H1 (cell line): ENCODE data around the gene CBARP.

Source experiments
- ATF2 ChIP-seq: IDR thresholded peaks from 2 replicates; pipeline ENCODE4 v1.6.1; 2012; ENCODE audit warnings: low read length, inconsistent platforms
- CEBPB ChIP-seq: IDR thresholded peaks from 2 replicates; pipeline ENCODE4 v1.6.1; 2012; ENCODE audit warnings: low read depth, low read length
- CTCF ChIP-seq, 3 experiments: IDR thresholded peaks; 1 replicate in 2 of 3; 2 replicates in 1 of 3; pipeline versions ENCODE4 v1.5.1 to v1.6.1; 2011; ENCODE audit warnings: low read length in 3 of 3, mild to moderate bottlenecking in 3 of 3, inconsistent platforms in 2 of 3, low read depth in 1 of 3, moderate library complexity in 1 of 3; ENCODE audit not compliant: insufficient read depth in 1 of 3; ENCODE audit errors: control extremely low read depth in 1 of 3
- EZH2 ChIP-seq: fragments of 200-600 bp; sonication (generic); IDR thresholded peaks from 2 replicates; pipeline ENCODE4 v1.7.1; 2012; ENCODE audit warnings: low read depth, mild to moderate bottlenecking, moderate library complexity, low read length, inconsistent platforms; ENCODE audit not compliant: severe bottlenecking
- GTF2F1 ChIP-seq: IDR thresholded peaks from 2 replicates; pipeline ENCODE4 v1.6.1; 2012; ENCODE audit warnings: low read depth, low read length, improper control_type of control experiment, borderline replicate concordance
- MAX ChIP-seq: IDR thresholded peaks from 2 replicates; pipeline ENCODE4 v1.6.1; 2012; ENCODE audit warnings: inconsistent platforms
- NANOG ChIP-seq: IDR thresholded peaks from 2 replicates; pipeline ENCODE4 v1.6.1; 2011; ENCODE audit warnings: low read length, low read depth, mild to moderate bottlenecking, inconsistent platforms; ENCODE audit not compliant: insufficient read depth, poor library complexity, severe bottlenecking
- SP4 ChIP-seq: IDR thresholded peaks from 2 replicates; pipeline ENCODE4 v1.6.1; 2012; ENCODE audit warnings: low read length, inconsistent platforms
- TAF1 ChIP-seq: IDR thresholded peaks from 2 replicates; pipeline ENCODE4 v1.6.1; 2011; ENCODE audit warnings: mild to moderate bottlenecking, low read depth, low read length
- YY1 ChIP-seq: IDR thresholded peaks from 2 replicates; pipeline ENCODE4 v1.6.1; 2011; ENCODE audit warnings: low read depth, mild to moderate bottlenecking, low read length
- TF ChIP-seq, protein P1 (sequence below): IDR thresholded peaks from 2 replicates; pipeline ENCODE4 v1.6.1; 2012; ENCODE audit warnings: inconsistent platforms

DNA sequence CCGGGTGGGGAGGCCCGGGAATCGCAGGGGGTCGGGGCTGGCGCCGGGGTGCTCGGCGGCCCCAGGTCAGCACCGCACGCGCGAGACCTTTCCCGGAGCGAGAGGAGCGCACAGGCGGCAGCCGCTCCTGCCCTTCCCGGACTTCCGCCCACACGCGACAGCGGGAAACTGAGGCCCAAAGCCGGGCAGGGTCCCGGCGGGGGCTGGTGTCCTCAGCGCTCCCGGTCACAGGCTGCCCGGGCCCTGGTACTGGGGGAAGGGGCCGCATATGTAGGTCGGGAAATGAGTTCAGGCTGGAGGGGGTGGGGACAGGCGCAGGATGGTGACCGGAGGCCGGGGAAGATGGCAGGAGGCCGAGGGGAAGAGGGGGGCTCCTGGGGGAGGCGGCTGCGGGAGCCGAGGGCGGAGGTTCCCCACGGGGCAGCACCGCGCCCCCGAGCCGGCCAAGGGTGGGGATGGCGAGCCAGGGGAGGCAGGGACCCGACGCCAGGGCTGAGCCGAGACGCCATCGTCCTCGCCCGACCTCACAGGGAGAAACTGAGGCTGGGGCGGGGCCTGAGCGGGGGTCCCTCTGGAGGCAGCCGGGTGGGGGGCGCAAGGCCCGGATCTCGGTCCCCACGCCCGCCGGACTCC, 662 bp downstream of the CBARP start:
- TF ChIP-seq CTCF (IDR thresholded peaks at IDR 0.05; ENCODE audit: control extremely low read depth in 1 of 3, insufficient read depth in 1 of 3, low read depth in 1 of 3, low read length in 3 of 3) (no peak), GTF2F1 (no peak), ATF2 (no peak), NANOG (no peak), EZH2 (no peak), YY1 (no peak), SP4 (no peak), MAX (no peak), TAF1 (no peak), CEBPB (no peak)
- TF ChIP-seq, protein P1, sequence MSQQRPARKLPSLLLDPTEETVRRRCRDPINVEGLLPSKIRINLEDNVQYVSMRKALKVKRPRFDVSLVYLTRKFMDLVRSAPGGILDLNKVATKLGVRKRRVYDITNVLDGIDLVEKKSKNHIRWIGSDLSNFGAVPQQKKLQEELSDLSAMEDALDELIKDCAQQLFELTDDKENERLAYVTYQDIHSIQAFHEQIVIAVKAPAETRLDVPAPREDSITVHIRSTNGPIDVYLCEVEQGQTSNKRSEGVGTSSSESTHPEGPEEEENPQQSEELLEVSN: no peak
